Fibroblast of lung (primary cell): ENCODE data around the gene SREBF2. TPM values are rescaled to one million over a fixed set of nuclear protein-coding genes. Genes with fewer than 3 reads are reported as not detected.

Experiments
- DNase-seq, 2 donors: peaks; one replicate each; pipeline versions ENCODE4 v3.0.0 to v3.0.0-alpha.2; 2010; ENCODE audit warnings: low read depth in 2 of 2
- H2AFZ ChIP-seq: 2 replicates; pipeline ENCODE4 v1.5.1; 2012; ENCODE audit warnings: low read length, control low read depth, inconsistent platforms
- H3K27ac ChIP-seq: 2 replicates; pipeline ENCODE4 v1.5.1; 2011; ENCODE audit warnings: low read length, control low read depth; ENCODE audit not compliant: insufficient read depth
- H3K27me3 ChIP-seq: 2 replicates; pipeline ENCODE4 v1.5.1; 2011; ENCODE audit warnings: mild to moderate bottlenecking, low read length; ENCODE audit not compliant: control insufficient read depth, insufficient read depth
- H3K36me3 ChIP-seq: 2 replicates; pipeline ENCODE4 v1.5.1; 2011; ENCODE audit warnings: low read length; ENCODE audit not compliant: control insufficient read depth, insufficient read depth
- H3K4me1 ChIP-seq: 2 replicates; pipeline ENCODE4 v1.5.1; 2011; ENCODE audit warnings: low read length; ENCODE audit not compliant: control insufficient read depth, insufficient read depth; ENCODE audit errors: extremely low read depth
- H3K4me2 ChIP-seq: 2 replicates; pipeline ENCODE4 v1.5.1; 2011; ENCODE audit warnings: low read length, control low read depth; ENCODE audit not compliant: insufficient read depth; ENCODE audit errors: extremely low read depth
- H3K4me3 ChIP-seq, 4 experiments: fragments of 200-600 bp in 1 of 4; sonication (generic) in 1 of 4; replicated peaks in 1 of 4; 2 replicates each; pipeline ENCODE4 v1.5.1; 2011 to 2016; ENCODE audit warnings: low read length in 4 of 4, low read depth in 3 of 4, mild to moderate bottlenecking in 3 of 4, control low read depth in 2 of 4, inconsistent platforms in 1 of 4, mixed read lengths in 1 of 4; ENCODE audit not compliant: insufficient read depth in 1 of 4; ENCODE audit errors: control extremely low read depth in 1 of 4
- H3K79me2 ChIP-seq: 2 replicates; pipeline ENCODE4 v1.5.1; 2012; ENCODE audit warnings: mild to moderate bottlenecking, low read length, inconsistent platforms; ENCODE audit not compliant: control insufficient read depth, insufficient read depth
- H3K9ac ChIP-seq: 2 replicates; pipeline ENCODE4 v1.5.1; 2011; ENCODE audit warnings: mild to moderate bottlenecking, low read length, control low read depth; ENCODE audit not compliant: insufficient read depth
- H3K9me3 ChIP-seq: 2 replicates; pipeline ENCODE4 v1.5.1; 2012; ENCODE audit warnings: low read depth, low read length; ENCODE audit not compliant: control insufficient read depth, insufficient read depth
- H4K20me1 ChIP-seq: 2 replicates; pipeline ENCODE4 v1.5.1; 2011; ENCODE audit warnings: low read length; ENCODE audit not compliant: control insufficient read depth, insufficient read depth; ENCODE audit errors: extremely low read depth
- CTCF ChIP-seq, 2 donors: IDR thresholded peaks in 1 of 2; conservative IDR thresholded peaks in 1 of 2; 1 replicate in 1 of 2; 2 replicates in 1 of 2; pipeline ENCODE4 v1.5.1; 2011 to 2012; ENCODE audit warnings: low read length in 2 of 2, control low read depth in 1 of 2, inconsistent platforms in 1 of 2, low read depth in 1 of 2, mild to moderate bottlenecking in 1 of 2
- EZH2 ChIP-seq: IDR thresholded peaks from 2 replicates; pipeline ENCODE4 v1.5.1; 2012; ENCODE audit warnings: low read length, control low read depth, mild to moderate bottlenecking; ENCODE audit errors: missing control alignments
- polyA plus RNA-seq, 2 donors: library from polyadenylated mRNA; depleted of rRNA in 1 of 2; stranded (reverse) in 1 of 2; unstranded in 1 of 2; fragments of >200 nt; gene quantifications; 2 replicates each; pipeline ENCODE4 v1.2.1, GENCODE V29; 2011 to 2012; ENCODE audit warnings: missing spikeins in 1 of 2
- total RNA-seq: library from RNA; depleted of rRNA; stranded (reverse); fragments of >200 nt; gene quantifications from 2 replicates; pipeline ENCODE4 v1.2.1, GENCODE V29; 2014

The SREBF2 gene
- total and polyA plus RNA-seq, 2 donors (not counting 1 experiment from before 2014, with no cell fraction given) = 51.7 to 103 TPM

DNA sequence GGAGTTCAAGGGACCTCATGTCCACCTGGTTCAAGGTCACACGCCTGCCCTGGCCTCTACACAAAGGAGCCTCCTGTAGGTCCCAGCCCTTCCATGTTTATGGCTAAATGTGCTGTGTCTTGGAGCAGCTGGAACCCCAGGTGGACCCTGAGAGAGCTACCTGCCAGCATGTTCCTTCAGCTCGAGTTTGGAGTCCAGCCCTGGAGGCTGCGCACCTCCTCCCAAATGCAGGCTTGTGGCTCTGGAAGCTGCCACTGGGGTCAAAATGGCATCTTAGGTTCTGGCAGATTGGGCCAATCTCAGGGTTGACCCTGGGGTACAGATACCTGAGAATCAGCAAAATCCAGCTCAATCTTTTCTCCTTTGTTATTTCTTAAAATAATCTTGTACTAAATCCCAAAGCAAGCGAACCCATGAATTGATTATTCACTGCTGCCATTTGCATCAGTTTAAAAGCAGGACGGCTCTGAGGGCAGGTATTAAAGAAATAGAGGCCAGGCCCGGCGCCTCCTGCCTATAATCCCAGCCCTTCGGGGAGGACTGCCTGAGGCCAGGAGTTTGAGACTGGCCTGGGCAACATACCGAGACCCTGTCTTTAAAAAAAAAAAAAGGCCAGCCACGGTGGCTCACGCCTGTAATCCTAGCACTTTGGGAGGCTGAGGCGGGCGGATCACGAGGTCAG lies 90.8 kb downstream of the SREBF2 start:
- no peak overlapping the region for H2AFZ ChIP-seq
- no peaks in the 10 kb centered on the region for H3K36me3 ChIP-seq
- H3K9me3 ChIP-seq = no peaks in the 10 kb centered on the region
- no peaks in the 10 kb centered on the region for H4K20me1 ChIP-seq
- H3K4me3 ChIP-seq = no peak overlapping the region
- H3K4me1 ChIP-seq = peaks cover 2% of the 10 kb centered on the region
- no peak overlapping the region for H3K4me2 ChIP-seq
- no peak overlapping the region for H3K9ac ChIP-seq
- H3K79me2 ChIP-seq = no peaks in the 10 kb centered on the region
- no peak for TF ChIP-seq EZH2
- TF ChIP-seq CTCF (conservative IDR thresholded peaks at IDR 0.05 in 1 of 2, IDR thresholded peaks at IDR 0.05 in 1 of 2; ENCODE audit: low read depth in 1 of 2, low read length in 2 of 2) = no peak
- H3K27me3 ChIP-seq = peaks cover 6% of the 10 kb centered on the region
- DNase-seq = no peak
- no peak overlapping the region for H3K27ac ChIP-seq

GRCh38 chr22:41925783-41926460 lies 93.0 kb downstream of the SREBF2 start:
- no peak overlapping the region for H3K27ac ChIP-seq
- no peak overlapping the region for H2AFZ ChIP-seq
- H4K20me1 ChIP-seq = no peaks in the 10 kb centered on the region
- H3K4me2 ChIP-seq = peak overlapping the region; percentile 45
- peak overlapping the region in 1 of 4 experiments; percentile 7 for H3K4me3 ChIP-seq
- no peaks in the 10 kb centered on the region for H3K36me3 ChIP-seq
- H3K9me3 ChIP-seq = no peaks in the 10 kb centered on the region
- no peak overlapping the region for H3K9ac ChIP-seq
- H3K79me2 ChIP-seq = no peaks in the 10 kb centered on the region
- H3K27me3 ChIP-seq = peaks cover 6% of the 10 kb centered on the region
- TF ChIP-seq CTCF (conservative IDR thresholded peaks at IDR 0.05 in 1 of 2, IDR thresholded peaks at IDR 0.05 in 1 of 2; ENCODE audit: low read depth in 1 of 2, low read length in 2 of 2) (peak; percentile 43 to 48), EZH2 (no peak)
- peak; percentile 15 to 28 for DNase-seq
- peaks cover 2% of the 10 kb centered on the region for H3K4me1 ChIP-seq

DNA sequence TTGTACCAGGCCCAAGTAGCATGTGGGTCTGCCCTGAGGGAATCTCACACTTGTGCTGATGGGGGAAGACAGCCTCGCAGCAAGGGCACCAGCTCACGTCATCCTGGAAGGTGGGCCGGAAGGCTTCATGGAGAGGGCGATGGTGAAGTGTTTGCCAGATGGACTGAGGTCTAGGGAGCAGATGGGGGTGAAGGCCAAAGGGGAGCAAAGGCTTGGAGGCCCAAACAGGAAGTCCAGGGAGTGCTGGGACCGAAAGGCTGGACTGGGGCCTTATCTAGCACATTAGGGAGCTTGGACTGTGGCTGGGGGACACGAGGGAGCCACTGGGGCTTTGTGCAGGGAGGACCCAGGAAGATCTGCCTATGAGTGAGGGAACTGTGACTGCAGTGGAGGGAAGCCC lies 94.9 kb downstream of the SREBF2 start:
- H3K27ac ChIP-seq = no peak overlapping the region
- H3K9ac ChIP-seq = no peak overlapping the region
- no peak overlapping the region for H3K4me3 ChIP-seq
- H3K4me2 ChIP-seq = no peak overlapping the region
- H3K4me1 ChIP-seq = peaks cover 2% of the 10 kb centered on the region
- no peaks in the 10 kb centered on the region for H3K79me2 ChIP-seq
- no peaks in the 10 kb centered on the region for H3K36me3 ChIP-seq
- no peaks in the 10 kb centered on the region for H3K9me3 ChIP-seq
- TF ChIP-seq CTCF (conservative IDR thresholded peaks at IDR 0.05 in 1 of 2, IDR thresholded peaks at IDR 0.05 in 1 of 2; ENCODE audit: low read depth in 1 of 2, low read length in 2 of 2) = no peak
- no peak for TF ChIP-seq EZH2
- peaks cover 6% of the 10 kb centered on the region for H3K27me3 ChIP-seq
- no peak for DNase-seq
- H2AFZ ChIP-seq = no peak overlapping the region
- no peaks in the 10 kb centered on the region for H4K20me1 ChIP-seq
